HCT116 (cell line): ENCODE results near the gene ATP6V1G2. TPM values are rescaled to one million over a fixed set of nuclear protein-coding genes. Genes with fewer than 3 reads are reported as not detected.

ENCODE experiments used
- ATAC-seq: fragments of 200-7000 bp; cut with Tn5 transposase; 2 replicates; pipeline ENCODE4 v1.9.1; 2020; ENCODE audit warnings: mild to moderate bottlenecking, moderate library complexity
- BruUV-seq: library from RNA; stranded (reverse); fragments of 400-500 nt; replicated peaks from 2 replicates; lab custom pipeline; 2021; lab: Mats Ljungman, UMichigan
- CTCF ChIA-PET: fragments of 300-600 bp; sonication (Branson Sonifier 250); formaldehyde crosslinking; loops from one replicate; lab custom pipeline; 2021; ENCODE audit warnings: antibody characterized with exemption; lab: Charles Lee
- POLR2A ChIA-PET: fragments of 300-600, 350-600 bp; sonication (Branson Sonifier 250); formaldehyde crosslinking; loops from one replicate; lab custom pipeline; 2021; ENCODE audit warnings: antibody characterized with exemption; lab: Charles Lee
- RAD21 ChIA-PET, 2 experiments: fragments of 300-600 bp; sonication (Branson Sonifier 250); formaldehyde crosslinking; loops; one replicate each; lab custom pipeline; 2023; ENCODE audit warnings: low total read pairs in 2 of 2; ENCODE audit not compliant: uncharacterized antibody in 2 of 2, unreplicated experiment in 2 of 2, low non-redundant PET in 1 of 2; lab: Charles Lee
- DNase-seq: peaks from one replicate; pipeline ENCODE4 v3.0.0-alpha.2; 2010; ENCODE audit warnings: low read depth, low spot score
- H2AFZ ChIP-seq: fragments of 200-600 bp; shearing (Covaris generic), sonication (generic); 2 replicates; pipeline ENCODE4 v1.6.1; 2017; ENCODE audit warnings: low read depth, mixed run types, mixed read lengths, antibody characterized with exemption, low read length; ENCODE audit not compliant: poor library complexity, severe bottlenecking
- H3K27ac ChIP-seq: 2 replicates; pipeline ENCODE4 v1.5.1; 2012; ENCODE audit warnings: low read depth, low read length
- H3K27me3 ChIP-seq: fragments of 200-600 bp; sonication (generic); 2 replicates; pipeline ENCODE4 v1.6.1; 2016; ENCODE audit warnings: mixed run types, low read length, mixed read lengths; ENCODE audit not compliant: insufficient read depth
- H3K36me3 ChIP-seq, 2 experiments: fragments of 200-500 bp in 1 of 2; fragments of 200-600 bp in 1 of 2; sonication (Bioruptor generic) in 1 of 2; sonication (generic) in 1 of 2; 2 replicates each; pipeline versions ENCODE4 v1.5.1 to v1.6.1; 2014 to 2016; ENCODE audit warnings: low read length in 2 of 2, inconsistent platforms in 1 of 2, mixed read lengths in 1 of 2, mixed run types in 1 of 2; ENCODE audit not compliant: insufficient read depth in 2 of 2, control insufficient read depth in 1 of 2
- H3K4me1 ChIP-seq, 2 experiments: fragments of 200-600 bp in 1 of 2; sonication (generic) in 1 of 2; 2 replicates each; pipeline versions ENCODE4 v1.5.1 to v1.6.1; 2012 to 2017; ENCODE audit warnings: low read length in 2 of 2, inconsistent platforms in 1 of 2, mild to moderate bottlenecking in 1 of 2, mixed read lengths in 1 of 2, mixed run types in 1 of 2, moderate library complexity in 1 of 2; ENCODE audit not compliant: insufficient read depth in 2 of 2, control insufficient read depth in 1 of 2
- H3K4me2 ChIP-seq: fragments of 200-600 bp; sonication (generic); 2 replicates; pipeline ENCODE4 v1.6.1; 2017; ENCODE audit warnings: mixed run types, low read length, mixed read lengths
- H3K4me3 ChIP-seq, 2 experiments: fragments of 200-600 bp in 1 of 2; sonication (generic) in 1 of 2; replicated peaks in 1 of 2; 2 replicates each; pipeline ENCODE4 v1.5.1; 2011 to 2016; ENCODE audit warnings: low read length in 2 of 2, control low read depth in 1 of 2, low read depth in 1 of 2, mild to moderate bottlenecking in 1 of 2, mixed read lengths in 1 of 2, mixed run types in 1 of 2
- H3K79me2 ChIP-seq: fragments of 200-600 bp; sonication (generic); 2 replicates; pipeline ENCODE4 v1.6.1; 2017; ENCODE audit warnings: mild to moderate bottlenecking, mixed run types, low read length, moderate library complexity, mixed read lengths; ENCODE audit not compliant: insufficient read depth
- H3K9ac ChIP-seq: fragments of 200-600 bp; sonication (generic); 2 replicates; pipeline ENCODE4 v1.6.1; 2016; ENCODE audit warnings: low read length, mixed read lengths
- H3K9me2 ChIP-seq: fragments of 200-600 bp; sonication (generic), shearing (Covaris generic); 2 replicates; pipeline ENCODE4 v1.6.1; 2017; ENCODE audit warnings: mixed run types, mild to moderate bottlenecking, moderate library complexity; ENCODE audit not compliant: insufficient read depth
- H3K9me3 ChIP-seq, 2 experiments: fragments of 200-500 bp in 1 of 2; fragments of 200-600 bp in 1 of 2; sonication (Bioruptor generic) in 1 of 2; sonication (generic) in 1 of 2; 2 replicates each; pipeline ENCODE4 v1.6.1; 2014 to 2017; ENCODE audit warnings: low read length in 2 of 2, mixed read lengths in 2 of 2, inconsistent platforms in 1 of 2, low read depth in 1 of 2, mild to moderate bottlenecking in 1 of 2, mixed run types in 1 of 2, moderate library complexity in 1 of 2; ENCODE audit not compliant: control insufficient read depth in 1 of 2, insufficient read depth in 1 of 2
- H4K20me1 ChIP-seq: fragments of 200-600 bp; sonication (generic), shearing (Covaris generic); 2 replicates; pipeline ENCODE4 v1.6.1; 2017; ENCODE audit warnings: mixed run types, mild to moderate bottlenecking, moderate library complexity; ENCODE audit not compliant: insufficient read depth
- CBX3 ChIP-seq: IDR thresholded peaks from 2 replicates; pipeline ENCODE4 v1.6.1; 2012; ENCODE audit warnings: low read depth
- CEBPB ChIP-seq: IDR thresholded peaks from 2 replicates; pipeline ENCODE4 v1.6.1; 2012; ENCODE audit warnings: low read depth
- EGR1 ChIP-seq: IDR thresholded peaks from 2 replicates; pipeline ENCODE4 v1.6.1; 2012; ENCODE audit warnings: low read depth
- ELF1 ChIP-seq: IDR thresholded peaks from 2 replicates; pipeline ENCODE4 v1.6.1; 2012; ENCODE audit warnings: low read depth, borderline replicate concordance
- JUND ChIP-seq: IDR thresholded peaks from 2 replicates; pipeline ENCODE4 v1.6.1; 2012
- POLR2A ChIP-seq: IDR thresholded peaks from 2 replicates; pipeline ENCODE4 v1.7.0; 2011; ENCODE audit warnings: borderline replicate concordance; ENCODE audit not compliant: insufficient read depth, insufficient read length; ENCODE audit errors: extremely low read depth
- SP1 ChIP-seq: IDR thresholded peaks from 2 replicates; pipeline ENCODE4 v1.6.1; 2012; ENCODE audit warnings: low read depth
- YY1 ChIP-seq: IDR thresholded peaks from 2 replicates; pipeline ENCODE4 v1.6.1; 2011; ENCODE audit warnings: low read length, low read depth, moderate library complexity, mild to moderate bottlenecking; ENCODE audit not compliant: insufficient replicate concordance; ENCODE audit errors: extremely low read depth
- intact Hi-C: fragments of 100-400 bp; cut with micrococcal nuclease; formaldehyde crosslinking; loops from 2 replicates; pipeline ENCODE4 v1.10.0; 2022
- total RNA-seq: library from RNA; stranded (reverse); gene quantifications from one replicate; pipeline ENCODE4 v1.2.1, GENCODE V29; 2021; ENCODE audit not compliant: unreplicated experiment
- TF ChIP-seq, protein P1 (sequence below): IDR thresholded peaks from 2 replicates; pipeline ENCODE4 v1.6.1; 2012
- TF ChIP-seq, protein P2 (sequence below), 3 experiments: fragments of 200-600 bp in 1 of 3; sonication (generic) in 1 of 3; IDR thresholded peaks in 2 of 3; conservative IDR thresholded peaks in 1 of 3; 2 replicates each; pipeline ENCODE4 v1.5.1; 2012 to 2017; ENCODE audit warnings: low read depth in 2 of 3, low read length in 2 of 3, antibody characterized with exemption in 1 of 3, borderline replicate concordance in 1 of 3, control low read depth in 1 of 3, mild to moderate bottlenecking in 1 of 3, mixed read lengths in 1 of 3, mixed run types in 1 of 3, moderate library complexity in 1 of 3; ENCODE audit not compliant: insufficient read depth in 1 of 3

The ATP6V1G2 gene
- total RNA-seq, 1 experiment from 2014 or later: 1.8 TPM

DNA sequence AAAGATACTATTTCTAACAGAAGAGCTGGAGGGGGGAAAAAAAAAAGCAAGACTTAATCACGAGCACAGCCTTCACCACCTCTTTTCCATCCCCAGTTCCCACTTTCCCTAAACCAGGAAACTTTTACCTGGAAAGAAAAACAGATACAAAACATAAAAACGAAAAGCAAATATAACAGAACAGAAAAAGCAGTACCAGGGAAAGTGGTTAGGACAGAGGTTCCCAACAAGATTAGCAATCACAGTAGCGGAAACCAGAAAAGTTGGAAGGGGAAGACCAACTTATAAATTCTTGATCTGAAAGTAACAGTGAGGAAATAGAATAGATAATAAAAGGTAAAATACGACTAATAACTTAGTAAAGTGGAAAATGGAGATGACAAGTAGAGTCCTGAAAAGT lies 5.8 kb downstream of the ATP6V1G2 start:
- ATAC-seq (no peak), DNase-seq (no peak)
- H3K36me3 ChIP-seq: peaks cover 44 to 47% of the 10 kb centered on the region in 2 experiments
- peaks cover 69% of the 10 kb centered on the region for H3K79me2 ChIP-seq
- H3K9me3 ChIP-seq: no peaks in the 10 kb centered on the region
- H3K27ac ChIP-seq: peak overlapping the region; percentile 96
- intact Hi-C loops: loop anchor here (10.0 kb wide), 1 partner anchor 294 kb away; no protein-coding TSS in a partner anchor
- ChIA-PET POLR2A (interaction anchor here (0.7 to 2.1 kb wide), 7 partner anchors 11 to 1666 kb away, joined by 3 to 10 read pairs (median 5); no protein-coding TSS in a partner anchor), RAD21 (interaction anchor here in 1 of 2 experiments (1.7 kb wide), 1 partner anchor 58 kb away, joined by 5 read pairs; no protein-coding TSS in a partner anchor), CTCF (interaction anchor here (1.3 kb wide), 1 partner anchor 58 kb away, joined by 8 read pairs; no protein-coding TSS in a partner anchor)
- peak overlapping the region; percentile 97 for H3K9ac ChIP-seq
- no peaks in the 10 kb centered on the region for H3K27me3 ChIP-seq
- TF ChIP-seq EGR1 (no peak), SP1 (no peak), JUND (no peak), CBX3 (no peak), POLR2A (no peak)
- TF ChIP-seq, protein P1, sequence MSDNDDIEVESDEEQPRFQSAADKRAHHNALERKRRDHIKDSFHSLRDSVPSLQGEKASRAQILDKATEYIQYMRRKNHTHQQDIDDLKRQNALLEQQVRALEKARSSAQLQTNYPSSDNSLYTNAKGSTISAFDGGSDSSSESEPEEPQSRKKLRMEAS: no peak
- H3K4me2 ChIP-seq: peak overlapping the region; percentile 85
- peaks cover 32% of the 10 kb centered on the region; the same call in 1 of the 2 replicates for H4K20me1 ChIP-seq
- peak overlapping the region; percentile 85 to 98 for H3K4me3 ChIP-seq
- peaks cover 14 to 26% of the 10 kb centered on the region in 2 experiments for H3K4me1 ChIP-seq
- no TSS peak for BruUV-seq
- H2AFZ ChIP-seq: no peak overlapping the region
- H3K9me2 ChIP-seq: no peaks in the 10 kb centered on the region

DNA sequence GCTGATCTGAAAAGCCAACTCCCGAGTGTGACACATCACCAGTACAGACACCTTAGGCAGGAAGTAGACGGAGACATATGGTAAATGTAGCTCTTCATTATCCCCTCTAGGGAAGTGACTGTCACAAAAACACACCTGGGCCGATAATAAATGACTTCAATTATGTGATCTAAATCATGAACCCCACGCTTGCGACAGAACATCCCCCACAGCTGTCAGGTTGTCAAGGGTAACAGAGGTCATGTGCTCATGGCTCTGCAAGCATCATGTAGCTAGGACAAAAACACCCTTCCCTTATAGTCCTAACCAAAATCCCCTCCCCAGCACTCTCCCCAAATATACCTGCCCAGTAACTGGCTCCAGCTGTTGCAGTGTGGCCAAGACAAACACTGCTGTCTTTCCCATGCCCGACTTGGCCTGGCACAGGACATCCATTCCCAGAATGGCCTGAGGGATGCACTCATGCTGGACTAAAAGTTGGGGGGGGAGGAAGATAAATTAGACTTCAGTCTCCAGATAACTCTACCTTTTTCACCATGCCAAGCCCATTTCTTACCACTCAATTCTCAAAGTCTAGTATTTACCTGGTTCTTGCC lies 7.5 kb downstream of the ATP6V1G2 start:
- no TSS peak for BruUV-seq
- Histone ChIP-seq H3K4me2 (no peak overlapping the region), H3K36me3 (peaks cover 59 to 64% of the 10 kb centered on the region in 2 experiments), H3K79me2 (peaks cover 86% of the 10 kb centered on the region), H4K20me1 (peaks cover 40% of the 10 kb centered on the region; the same call in 1 of the 2 replicates), H3K9me2 (no peaks in the 10 kb centered on the region), H3K4me3 (no peak overlapping the region), H3K27ac (no peak overlapping the region), H3K9me3 (no peaks in the 10 kb centered on the region), H3K4me1 (peaks cover 14 to 26% of the 10 kb centered on the region in 2 experiments), H2AFZ (no peak overlapping the region), H3K9ac (no peak overlapping the region), H3K27me3 (no peaks in the 10 kb centered on the region)
- TF ChIP-seq ELF1 (no peak), CEBPB (no peak), YY1 (no peak)
- TF ChIP-seq, protein P2, sequence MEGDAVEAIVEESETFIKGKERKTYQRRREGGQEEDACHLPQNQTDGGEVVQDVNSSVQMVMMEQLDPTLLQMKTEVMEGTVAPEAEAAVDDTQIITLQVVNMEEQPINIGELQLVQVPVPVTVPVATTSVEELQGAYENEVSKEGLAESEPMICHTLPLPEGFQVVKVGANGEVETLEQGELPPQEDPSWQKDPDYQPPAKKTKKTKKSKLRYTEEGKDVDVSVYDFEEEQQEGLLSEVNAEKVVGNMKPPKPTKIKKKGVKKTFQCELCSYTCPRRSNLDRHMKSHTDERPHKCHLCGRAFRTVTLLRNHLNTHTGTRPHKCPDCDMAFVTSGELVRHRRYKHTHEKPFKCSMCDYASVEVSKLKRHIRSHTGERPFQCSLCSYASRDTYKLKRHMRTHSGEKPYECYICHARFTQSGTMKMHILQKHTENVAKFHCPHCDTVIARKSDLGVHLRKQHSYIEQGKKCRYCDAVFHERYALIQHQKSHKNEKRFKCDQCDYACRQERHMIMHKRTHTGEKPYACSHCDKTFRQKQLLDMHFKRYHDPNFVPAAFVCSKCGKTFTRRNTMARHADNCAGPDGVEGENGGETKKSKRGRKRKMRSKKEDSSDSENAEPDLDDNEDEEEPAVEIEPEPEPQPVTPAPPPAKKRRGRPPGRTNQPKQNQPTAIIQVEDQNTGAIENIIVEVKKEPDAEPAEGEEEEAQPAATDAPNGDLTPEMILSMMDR (IDR thresholded peaks at IDR 0.05 in 2 of 3, conservative IDR thresholded peaks at IDR 0.05 in 1 of 3; ENCODE audit: borderline replicate concordance in 1 of 3, insufficient read depth in 1 of 3, low read depth in 2 of 3, low read length in 2 of 3): no peak
- ChIA-PET POLR2A (no interaction called here), CTCF (no interaction called here), RAD21 (no interaction called here)
- ATAC-seq: no peak
- intact Hi-C loops: no loop called here
- DNase-seq: no peak
